Retinal pigment epithelial cell (primary cell): ENCODE data around the gene SIX3.
A peak's percentile ranks its signal among the peaks of the same experiment; 100 is the strongest.

Experiments used
- DNase-seq: peaks from one replicate; pipeline ENCODE4 v3.0.0-alpha.2; 2010; ENCODE audit warnings: low read depth
- H3K4me3 ChIP-seq: 2 replicates; pipeline ENCODE4 v1.5.1; 2011; ENCODE audit warnings: mild to moderate bottlenecking, low read length, control low read depth, moderate library complexity
- CTCF ChIP-seq: conservative IDR thresholded peaks from 2 replicates; pipeline ENCODE4 v1.5.1; 2011; ENCODE audit warnings: low read depth, low read length, control low read depth, inconsistent platforms

SIX3 gene

GRCh38 chr2:44953499-44953883, 12.0 kb downstream of the SIX3 start:
- no peak for TF ChIP-seq CTCF
- DNase-seq, result no peak
- no peak overlapping the region for H3K4me3 ChIP-seq

GRCh38 chr2:44954447-44954888, 13.0 kb downstream of the SIX3 start:
- peak overlapping the region; percentile 55 for H3K4me3 ChIP-seq
- no peak for DNase-seq
- no peak for TF ChIP-seq CTCF

- DNase-seq, result no peak
- peak overlapping the region; percentile 55 for H3K4me3 ChIP-seq
- TF ChIP-seq CTCF, result no peak
Measured at GRCh38 chr2:44954889-44955592, 13.5 kb downstream of the SIX3 start.

GRCh38 chr2:44955593-44956392, 14.3 kb downstream of the SIX3 start:
- H3K4me3 ChIP-seq, result peak overlapping the region; percentile 55
- TF ChIP-seq CTCF, result peak; percentile 79

GRCh38 chr2:44956843-44957242, 15.3 kb downstream of the SIX3 start:
- no peak for DNase-seq
- no peak for TF ChIP-seq CTCF
- H3K4me3 ChIP-seq, result no peak overlapping the region

More at GRCh38 chr2:44955593-44956392, 14.3 kb downstream of the SIX3 start:
- no peak for DNase-seq

GRCh38 chr2:44957656-44958327, 16.3 kb downstream of the SIX3 start:
- no peak for DNase-seq
- no peak for TF ChIP-seq CTCF
- no peak overlapping the region for H3K4me3 ChIP-seq
